ENCODE data around the gene EGFR.
"Not testable (repeated sequence)": the region's sequence is repeated elsewhere in the genome, so short reads cannot be mapped to it uniquely, and the experiment has no call there.

Gene EGFR

GRCh38 chr7:55032069-55032699, 13.4 kb downstream of the EGFR start:
- DNase-seq, result no peak
- intact Hi-C loops (cut with DNase I), result no loop called here

GRCh38 chr7:55033236-55033846, 14.5 kb downstream of the EGFR start:
- intact Hi-C loops (cut with DNase I), result no loop called here
- peak in 1 of 10 donors; percentile 49 for DNase-seq

- intact Hi-C loops (cut with DNase I), result no loop called here
- no peak for DNase-seq
These were observed 16.0 kb downstream of the EGFR start for GRCh38 chr7:55034776-55035175.

- intact Hi-C loops (cut with DNase I); DNase-seq: not testable (repeated sequence)
These were observed 16.6 kb downstream of the EGFR start for GRCh38 chr7:55035410-55035809.

GRCh38 chr7:55036950-55037736, 18.3 kb downstream of the EGFR start:
- intact Hi-C loops (cut with DNase I), result no loop called here
- no peak for DNase-seq

GRCh38 chr7:55043691-55044370, 25.0 kb downstream of the EGFR start:
- DNase-seq, result no peak
- intact Hi-C loops (cut with DNase I), result no loop called here

GRCh38 chr7:55044371-55044717, 25.5 kb downstream of the EGFR start:
- DNase-seq, result no peak
- intact Hi-C loops (cut with DNase I), result no loop called here

- DNase-seq, result no peak
- intact Hi-C loops (cut with DNase I), result no loop called here
These were observed 26.0 kb downstream of the EGFR start for GRCh38 chr7:55044791-55045190.

GRCh38 chr7:55046582-55047342, 27.9 kb downstream of the EGFR start:
- no peak for DNase-seq
- intact Hi-C loops (cut with DNase I), result no loop called here

GRCh38 chr7:55048221-55048859, 29.5 kb downstream of the EGFR start:
- no peak for DNase-seq
- intact Hi-C loops (cut with DNase I), result no loop called here

GRCh38 chr7:55050281-55050680, 31.5 kb downstream of the EGFR start:
- intact Hi-C loops (cut with DNase I), result loop anchor here (2.0 kb wide), 1 partner anchor 205 kb away; no protein-coding TSS in a partner anchor
- DNase-seq, result no peak

- intact Hi-C loops (cut with DNase I), result no loop called here
- DNase-seq, result no peak
These were observed 33.3 kb downstream of the EGFR start for GRCh38 chr7:55052081-55052480.

- intact Hi-C loops (cut with DNase I), result no loop called here
These were observed 34.1 kb downstream of the EGFR start for GRCh38 chr7:55052741-55053427.

GRCh38 chr7:55053651-55054571, 35.1 kb downstream of the EGFR start:
- DNase-seq, result no peak
- intact Hi-C loops (cut with DNase I), result no loop called here

More at GRCh38 chr7:55052741-55053427, 34.1 kb downstream of the EGFR start:
- no peak for DNase-seq

- intact Hi-C loops (cut with DNase I), result no loop called here
- DNase-seq, result no peak
These were observed 35.9 kb downstream of the EGFR start for GRCh38 chr7:55054758-55055157.

- intact Hi-C loops (cut with DNase I), result no loop called here
- no peak for DNase-seq
These were observed 36.7 kb downstream of the EGFR start for GRCh38 chr7:55055479-55055878.

- intact Hi-C loops (cut with DNase I), result no loop called here
These were observed 37.3 kb downstream of the EGFR start for GRCh38 chr7:55056068-55056467.

More at GRCh38 chr7:55056068-55056467, 37.3 kb downstream of the EGFR start:
- no peak for DNase-seq
